ENCODE measurements around the gene PLXNA4. TPM values are rescaled to one million over a fixed set of nuclear protein-coding genes. Genes with fewer than 3 reads are reported as not detected.

PLXNA4 gene
- total RNA-seq, 1 donor from 2014 or later = 3.3 TPM

GRCh38 chr7:132531562-132531961 is 44.7 kb downstream of the PLXNA4 start:
- Mint-ChIP-seq H3K4me3 (ENCODE audit: unreplicated experiment) (no peak overlapping the region), H3K27ac (ENCODE audit: unreplicated experiment) (no peak overlapping the region), H3K4me1 (ENCODE audit: low read depth, unreplicated experiment) (peaks cover 1% of the 10 kb centered on the region), H3K27me3 (ENCODE audit: low read depth, unreplicated experiment) (peaks cover 27% of the 10 kb centered on the region), H3K36me3 (ENCODE audit: low read depth, unreplicated experiment) (no peaks in the 10 kb centered on the region), H3K9me3 (ENCODE audit: unreplicated experiment) (peaks cover 2% of the 10 kb centered on the region)
- Histone ChIP-seq H3K27ac (ENCODE audit: low read depth, low read length) (no peak overlapping the region), H3K4me2 (ENCODE audit: low read length) (no peak overlapping the region), H3K9ac (ENCODE audit: low read length) (no peak overlapping the region), H3K36me3 (ENCODE audit: insufficient read depth, low read length) (no peaks in the 10 kb centered on the region), H4K20me1 (ENCODE audit: insufficient read depth, low read length) (no peaks in the 10 kb centered on the region), H3K4me1 (ENCODE audit: insufficient read depth, low read length) (no peaks in the 10 kb centered on the region), H3K4me3 (ENCODE audit: insufficient read depth, low read depth, low read length) (no peak overlapping the region), H3K27me3 (ENCODE audit: insufficient read depth, low read length) (no peaks in the 10 kb centered on the region), H3K79me2 (ENCODE audit: insufficient read depth, low read length) (no peaks in the 10 kb centered on the region), H3K9me3 (ENCODE audit: insufficient read depth, low read depth, low read length) (no peaks in the 10 kb centered on the region), H2AFZ (ENCODE audit: low read depth, low read length) (no peak overlapping the region)
- TF ChIP-seq CTCF (IDR thresholded peaks at IDR 0.05; ENCODE audit: insufficient read depth, low read depth, low read length) (no peak), EZH2 (IDR thresholded peaks at IDR 0.05; ENCODE audit: insufficient read depth, low read length) (no peak)
- DNase-seq (ENCODE audit: low read depth) = no peak
- no peak for FAIRE-seq

GRCh38 chr7:132528695-132529094 is 47.6 kb downstream of the PLXNA4 start:
- Mint-ChIP-seq H3K9me3 (ENCODE audit: unreplicated experiment) (peaks cover 2% of the 10 kb centered on the region), H3K4me1 (ENCODE audit: low read depth, unreplicated experiment) (no peaks in the 10 kb centered on the region), H3K27me3 (ENCODE audit: low read depth, unreplicated experiment) (peaks cover 43% of the 10 kb centered on the region), H3K27ac (ENCODE audit: unreplicated experiment) (no peak overlapping the region), H3K36me3 (ENCODE audit: low read depth, unreplicated experiment) (no peaks in the 10 kb centered on the region), H3K4me3 (ENCODE audit: unreplicated experiment) (no peak overlapping the region)
- H3K36me3 ChIP-seq (ENCODE audit: insufficient read depth, low read length) = no peaks in the 10 kb centered on the region
- H3K9me3 ChIP-seq (ENCODE audit: insufficient read depth, low read depth, low read length) = no peaks in the 10 kb centered on the region
- H3K9ac ChIP-seq (ENCODE audit: low read length) = no peak overlapping the region
- H3K4me3 ChIP-seq (ENCODE audit: insufficient read depth, low read depth, low read length) = no peak overlapping the region
- H3K4me2 ChIP-seq (ENCODE audit: low read length) = no peak overlapping the region
- FAIRE-seq (no peak), DNase-seq (ENCODE audit: low read depth) (no peak)
- H2AFZ ChIP-seq (ENCODE audit: low read depth, low read length) = no peak overlapping the region
- H3K79me2 ChIP-seq (ENCODE audit: insufficient read depth, low read length) = no peaks in the 10 kb centered on the region
- no peak overlapping the region for H3K27ac ChIP-seq (ENCODE audit: low read depth, low read length)
- TF ChIP-seq CTCF (IDR thresholded peaks at IDR 0.05; ENCODE audit: insufficient read depth, low read depth, low read length) = no peak
- TF ChIP-seq EZH2 (IDR thresholded peaks at IDR 0.05; ENCODE audit: insufficient read depth, low read length) = no peak
- no peaks in the 10 kb centered on the region for H4K20me1 ChIP-seq (ENCODE audit: insufficient read depth, low read length)
- no peaks in the 10 kb centered on the region for H3K4me1 ChIP-seq (ENCODE audit: insufficient read depth, low read length)
- no peaks in the 10 kb centered on the region for H3K27me3 ChIP-seq (ENCODE audit: insufficient read depth, low read length)

GRCh38 chr7:132527467-132528410 is 48.5 kb downstream of the PLXNA4 start:
- Histone ChIP-seq H2AFZ (ENCODE audit: low read depth, low read length) (no peak overlapping the region), H4K20me1 (ENCODE audit: insufficient read depth, low read length) (no peaks in the 10 kb centered on the region), H3K9ac (ENCODE audit: low read length) (no peak overlapping the region), H3K36me3 (ENCODE audit: insufficient read depth, low read length) (no peaks in the 10 kb centered on the region), H3K9me3 (ENCODE audit: insufficient read depth, low read depth, low read length) (no peaks in the 10 kb centered on the region), H3K27ac (ENCODE audit: low read depth, low read length) (no peak overlapping the region), H3K27me3 (ENCODE audit: insufficient read depth, low read length) (no peaks in the 10 kb centered on the region), H3K4me2 (ENCODE audit: low read length) (no peak overlapping the region), H3K4me1 (ENCODE audit: insufficient read depth, low read length) (no peaks in the 10 kb centered on the region), H3K4me3 (ENCODE audit: insufficient read depth, low read depth, low read length) (no peak overlapping the region), H3K79me2 (ENCODE audit: insufficient read depth, low read length) (no peaks in the 10 kb centered on the region)
- no peaks in the 10 kb centered on the region for H3K4me1 Mint-ChIP-seq (ENCODE audit: low read depth, unreplicated experiment)
- no peaks in the 10 kb centered on the region for H3K36me3 Mint-ChIP-seq (ENCODE audit: low read depth, unreplicated experiment)
- no peak for TF ChIP-seq CTCF (IDR thresholded peaks at IDR 0.05; ENCODE audit: insufficient read depth, low read depth, low read length)
- no peak for TF ChIP-seq EZH2 (IDR thresholded peaks at IDR 0.05; ENCODE audit: insufficient read depth, low read length)
- no peak for FAIRE-seq
- no peak overlapping the region for H3K4me3 Mint-ChIP-seq (ENCODE audit: unreplicated experiment)
- DNase-seq (ENCODE audit: low read depth) = no peak
- peaks cover 2% of the 10 kb centered on the region for H3K9me3 Mint-ChIP-seq (ENCODE audit: unreplicated experiment)
- peaks cover 44% of the 10 kb centered on the region for H3K27me3 Mint-ChIP-seq (ENCODE audit: low read depth, unreplicated experiment)
- no peak overlapping the region for H3K27ac Mint-ChIP-seq (ENCODE audit: unreplicated experiment)

All from astrocyte (in vitro differentiated cells and primary cell).